ENCODE results near the gene ATP6V1C2.
"Not testable (repeated sequence)": the region's sequence is repeated elsewhere in the genome, so short reads cannot be mapped to it uniquely, and the experiment has no call there.

The ATP6V1C2 gene

DNA sequence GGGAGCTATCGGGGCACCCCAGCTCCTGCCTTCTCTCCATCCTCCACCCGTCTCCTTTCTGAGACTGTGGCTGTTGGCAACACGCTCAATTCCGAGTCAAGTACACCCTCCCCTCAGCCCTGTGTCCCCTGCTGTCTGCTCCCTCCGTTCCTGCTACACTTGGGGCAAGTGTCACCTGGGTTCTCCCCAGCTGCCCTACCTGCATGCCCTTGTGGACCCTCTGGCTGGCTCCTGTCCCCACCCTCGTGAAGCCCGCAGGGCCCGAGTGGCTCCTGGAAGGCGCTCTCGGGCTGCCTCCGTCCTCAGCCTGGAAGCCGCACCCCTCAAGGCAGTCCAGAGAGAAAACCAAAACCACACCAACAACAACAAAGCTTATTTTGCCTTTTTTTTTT is 57.3 kb downstream of the ATP6V1C2 start:
- Mint-ChIP-seq H3K4me1 (peaks cover 7 to 10% of the 10 kb centered on the region in 2 donors), H3K27ac (peak overlapping the region; percentile 82), H3K27me3 (no peaks in the 10 kb centered on the region), H3K36me3 (peaks cover 41 to 51% of the 10 kb centered on the region in 2 donors), H3K4me3 (peak overlapping the region in 1 of 2 donors; percentile 12), H3K9me3 (no peaks in the 10 kb centered on the region)
- ATAC-seq (replicated peaks) (no peak), DNase-seq (no peak)

DNA sequence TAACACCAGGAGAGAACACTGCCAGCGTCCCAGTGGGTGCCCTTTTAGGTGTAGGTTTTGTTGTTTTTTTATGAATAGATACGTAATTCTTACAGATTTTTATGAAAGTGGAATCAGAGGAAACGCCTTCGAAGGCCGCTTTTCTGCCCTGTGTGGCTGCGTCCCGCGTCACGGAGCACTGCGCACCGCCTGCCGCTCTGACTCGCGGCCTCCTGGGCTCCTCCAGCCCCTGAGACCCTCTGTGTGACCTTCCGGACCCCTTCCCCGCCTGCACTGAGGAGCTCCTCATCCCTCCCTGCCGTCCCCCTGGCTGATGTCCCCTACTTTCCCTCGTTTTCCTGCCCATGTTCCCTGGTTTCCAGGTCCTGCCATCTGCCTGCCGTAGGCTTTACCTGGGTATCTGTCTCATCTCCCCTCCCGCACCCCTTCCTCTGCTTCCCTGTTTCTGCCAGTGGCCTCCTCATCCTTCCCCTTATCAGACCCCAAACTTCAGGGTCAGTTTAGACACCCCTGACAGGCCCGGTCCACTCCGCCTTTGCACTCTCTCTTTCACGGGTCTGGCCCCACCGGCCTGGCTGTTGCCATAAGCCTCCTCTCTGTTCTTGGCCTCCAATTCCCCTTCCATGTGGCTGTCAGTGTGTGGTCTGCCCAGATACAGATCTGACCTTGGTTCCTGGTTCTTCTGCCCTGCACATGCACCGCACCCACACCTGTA is 58.5 kb downstream of the ATP6V1C2 start:
- DNase-seq, result no peak
- Mint-ChIP-seq H3K27me3 (no peaks in the 10 kb centered on the region), H3K36me3 (peaks cover 48 to 62% of the 10 kb centered on the region in 2 donors), H3K4me1 (peaks cover 7 to 10% of the 10 kb centered on the region in 2 donors), H3K4me3 (peak overlapping the region in 1 of 2 donors; percentile 46), H3K9me3 (no peaks in the 10 kb centered on the region), H3K27ac (peak overlapping the region; percentile 72)
- ATAC-seq (replicated peaks), result no peak

DNA sequence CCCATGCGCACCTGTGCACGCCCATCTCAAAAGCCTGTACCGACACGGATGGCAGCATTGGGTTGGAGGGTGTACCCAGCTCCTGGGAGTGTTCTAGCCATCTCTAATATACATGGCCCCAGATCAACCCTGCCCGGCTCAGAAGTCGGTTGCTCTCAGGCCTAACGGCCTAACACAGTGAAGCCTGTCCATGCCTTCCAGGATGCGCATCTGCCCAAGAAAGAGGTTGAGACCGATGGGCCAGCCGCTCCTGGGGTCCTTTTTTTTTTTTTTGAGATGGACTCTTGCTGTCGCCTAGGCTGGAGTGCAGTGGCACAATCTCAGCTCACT is 59.0 kb downstream of the ATP6V1C2 start:
- H3K4me3 Mint-ChIP-seq, result peak overlapping the region in 1 of 2 donors; percentile 46
- H3K36me3 Mint-ChIP-seq, result peaks cover 48 to 67% of the 10 kb centered on the region in 2 donors
- no peak for ATAC-seq (replicated peaks)
- H3K27me3 Mint-ChIP-seq, result no peaks in the 10 kb centered on the region
- no peaks in the 10 kb centered on the region for H3K9me3 Mint-ChIP-seq
- H3K4me1 Mint-ChIP-seq, result peaks cover 7 to 10% of the 10 kb centered on the region in 2 donors
- DNase-seq, result no peak
- peak overlapping the region; percentile 72 for H3K27ac Mint-ChIP-seq

DNA sequence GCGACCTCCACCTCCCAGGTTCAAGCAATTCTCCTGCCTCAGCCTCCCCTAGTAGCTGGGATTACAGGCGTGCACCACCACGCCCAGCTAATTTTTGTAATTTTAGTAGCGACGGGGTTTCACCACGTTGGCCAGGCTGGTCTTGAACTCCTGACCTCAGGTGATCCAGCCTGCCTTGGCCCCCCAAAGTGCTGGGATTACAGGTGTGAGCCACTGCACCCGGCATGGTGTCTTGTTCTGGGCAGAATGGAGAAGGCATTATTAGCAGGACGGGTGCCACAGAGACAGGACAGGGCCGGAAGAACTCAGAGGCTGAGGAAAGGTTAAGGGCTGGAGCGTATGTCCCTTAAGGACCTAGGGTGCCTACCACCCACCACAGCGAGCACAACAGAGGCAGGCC is 59.4 kb downstream of the ATP6V1C2 start:
- peaks cover 48 to 67% of the 10 kb centered on the region in 2 donors for H3K36me3 Mint-ChIP-seq
- H3K27ac Mint-ChIP-seq, result peak overlapping the region; percentile 9

DNA sequence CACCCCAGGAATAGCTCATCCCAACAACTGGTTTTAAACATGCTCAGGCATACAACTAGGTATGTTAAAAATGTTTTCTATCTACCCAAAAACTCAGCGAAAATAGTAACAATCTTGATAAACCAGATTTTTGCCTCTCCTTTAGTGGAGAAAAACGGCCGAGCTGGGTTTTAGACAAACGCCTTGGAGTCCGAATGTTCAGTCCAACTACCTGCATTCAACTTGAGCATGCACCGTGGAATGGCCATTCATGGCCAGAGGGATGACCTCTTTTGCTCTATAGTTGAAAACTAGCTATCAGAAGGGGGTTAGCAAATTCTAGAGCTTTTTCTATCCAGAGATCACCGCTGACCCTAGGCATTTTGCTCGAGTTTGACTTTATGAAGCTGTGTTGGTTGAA is 60.3 kb downstream of the ATP6V1C2 start:
- H3K27ac Mint-ChIP-seq, result no peak overlapping the region
- H3K4me1 Mint-ChIP-seq, result peaks cover 7 to 10% of the 10 kb centered on the region in 2 donors

More for the DNA sequence above, 59.4 kb downstream of the ATP6V1C2 start:
- not testable (repeated sequence) for H3K27me3 Mint-ChIP-seq; H3K9me3 Mint-ChIP-seq; H3K4me3 Mint-ChIP-seq; ATAC-seq (replicated peaks); DNase-seq
- H3K4me1 Mint-ChIP-seq, result peaks cover 7 to 10% of the 10 kb centered on the region in 2 donors

DNA sequence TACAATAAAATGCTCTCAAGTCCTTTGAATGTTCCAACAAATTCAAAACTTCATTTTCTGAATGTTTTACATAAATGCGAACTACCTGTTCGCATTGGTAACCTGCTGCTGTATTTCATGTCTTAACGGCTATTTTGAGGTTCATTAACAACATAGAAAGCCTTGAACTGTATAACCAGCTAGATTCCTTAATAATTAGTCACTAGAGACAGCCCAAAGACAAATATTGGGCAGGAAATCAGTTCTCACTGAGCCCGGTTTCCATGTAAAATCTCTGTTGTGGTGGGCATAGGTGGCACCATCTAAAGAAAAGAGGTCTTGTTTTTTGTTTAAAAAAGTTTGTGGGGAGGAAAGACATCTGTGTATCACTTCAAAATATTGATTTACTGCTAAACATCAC is 62.0 kb downstream of the ATP6V1C2 start:
- H3K36me3 Mint-ChIP-seq, result peaks cover 53 to 75% of the 10 kb centered on the region in 2 donors
- peaks cover 6 to 7% of the 10 kb centered on the region in 2 donors for H3K4me1 Mint-ChIP-seq
- H3K27me3 Mint-ChIP-seq, result no peaks in the 10 kb centered on the region
- H3K4me3 Mint-ChIP-seq, result no peak overlapping the region
- ATAC-seq (replicated peaks) (no peak), DNase-seq (no peak)
- no peaks in the 10 kb centered on the region for H3K9me3 Mint-ChIP-seq
- H3K27ac Mint-ChIP-seq, result peak overlapping the region; percentile 49

More for the DNA sequence above, 60.3 kb downstream of the ATP6V1C2 start:
- ATAC-seq (replicated peaks) (no peak), DNase-seq (no peak)
- Mint-ChIP-seq H3K4me3 (no peak overlapping the region), H3K9me3 (no peaks in the 10 kb centered on the region), H3K36me3 (peaks cover 54 to 74% of the 10 kb centered on the region in 2 donors), H3K27me3 (no peaks in the 10 kb centered on the region)

DNA sequence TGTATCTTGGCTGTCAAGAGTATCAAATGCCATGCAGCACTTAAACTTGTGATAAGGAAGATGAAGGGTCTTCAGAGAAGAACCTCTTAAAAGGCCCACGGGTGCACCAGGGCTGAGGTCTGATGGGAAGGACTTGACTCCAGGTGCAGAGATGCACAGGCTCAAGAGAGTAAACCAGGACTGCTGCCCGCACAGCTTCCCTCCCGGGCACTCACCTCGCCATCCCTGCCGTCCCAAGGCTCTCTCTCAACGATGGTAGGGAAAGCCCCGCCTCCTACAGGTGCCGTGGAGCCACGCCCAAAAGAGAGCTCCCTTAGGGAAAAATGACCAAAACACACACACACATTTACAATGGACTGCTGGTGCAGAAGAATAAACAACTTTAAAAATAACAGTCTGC is 63.3 kb downstream of the ATP6V1C2 start:
- Mint-ChIP-seq H3K36me3 (peaks cover 48 to 71% of the 10 kb centered on the region in 2 donors), H3K4me3 (no peak overlapping the region), H3K27me3 (no peaks in the 10 kb centered on the region), H3K4me1 (peaks cover 0 to 3% of the 10 kb centered on the region in 2 donors), H3K9me3 (no peaks in the 10 kb centered on the region), H3K27ac (no peak overlapping the region)
- DNase-seq, result no peak
- ATAC-seq (replicated peaks), result no peak

DNA sequence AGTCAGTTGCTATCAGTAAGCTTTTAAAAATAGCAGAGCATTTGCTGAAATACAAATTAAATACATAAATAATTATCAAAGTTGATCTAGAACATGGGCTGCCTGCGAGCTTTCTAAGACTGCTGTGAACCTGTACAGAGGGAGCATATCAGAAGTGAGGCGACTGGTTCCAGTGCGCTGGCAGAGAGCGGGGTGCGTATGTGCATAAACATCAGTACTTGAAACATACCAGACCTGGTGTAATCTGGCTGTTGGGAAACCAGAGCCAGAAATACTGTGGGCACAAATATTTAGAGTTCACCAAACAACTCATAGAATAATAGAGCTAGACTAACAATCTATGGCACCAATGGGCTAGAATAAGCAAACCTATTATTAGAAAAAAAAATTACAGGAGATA is 63.8 kb downstream of the ATP6V1C2 start:
- no peaks in the 10 kb centered on the region for H3K9me3 Mint-ChIP-seq
- no peaks in the 10 kb centered on the region for H3K27me3 Mint-ChIP-seq
- no peak for ATAC-seq (replicated peaks)
- no peak overlapping the region for H3K27ac Mint-ChIP-seq
- no peak for DNase-seq
- H3K36me3 Mint-ChIP-seq, result peaks cover 43 to 68% of the 10 kb centered on the region in 2 donors
- no peak overlapping the region for H3K4me3 Mint-ChIP-seq
- H3K4me1 Mint-ChIP-seq, result peaks cover 0 to under 1% of the 10 kb centered on the region in 2 donors

DNA sequence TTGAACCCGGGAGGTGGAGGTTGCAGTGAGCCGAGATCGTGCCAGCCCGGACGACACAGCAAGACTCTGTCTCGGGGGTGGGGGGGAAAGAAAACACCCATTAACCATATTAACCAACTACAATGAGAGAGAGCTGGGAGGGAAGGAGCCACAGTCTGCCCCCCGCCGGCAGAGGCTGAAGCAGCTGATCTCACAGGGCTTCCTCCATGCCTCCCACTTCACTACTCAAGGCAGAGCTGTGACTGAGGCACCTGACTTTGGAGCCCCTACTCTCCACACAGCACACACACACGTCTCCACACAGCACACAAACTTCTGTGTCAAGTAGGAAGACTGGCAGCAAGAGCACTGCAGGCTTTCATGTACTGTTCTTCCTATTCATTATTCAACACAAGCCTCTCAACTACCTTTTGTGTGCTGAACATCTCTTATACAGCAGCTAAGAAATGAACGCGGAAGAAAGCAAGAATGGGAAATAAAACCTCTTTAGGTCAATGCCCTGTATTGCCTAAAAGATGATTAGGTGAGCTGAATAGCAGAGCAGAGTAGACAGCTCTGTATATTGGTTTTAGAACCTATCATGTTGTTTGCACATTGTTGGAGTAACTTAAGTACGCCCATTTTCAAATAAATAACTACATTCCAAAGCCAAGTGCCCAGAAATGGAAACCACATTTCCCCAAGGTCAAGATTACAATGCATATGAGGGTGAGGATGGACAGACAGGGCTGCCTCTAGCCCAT is 65.0 kb downstream of the ATP6V1C2 start:
- no peak overlapping the region for H3K4me3 Mint-ChIP-seq
- H3K9me3 Mint-ChIP-seq, result no peaks in the 10 kb centered on the region
- H3K36me3 Mint-ChIP-seq, result peaks cover 47 to 70% of the 10 kb centered on the region in 2 donors
- no peaks in the 10 kb centered on the region for H3K27me3 Mint-ChIP-seq
- DNase-seq (no peak), ATAC-seq (replicated peaks) (no peak)
- peaks cover 0 to 7% of the 10 kb centered on the region in 2 donors for H3K4me1 Mint-ChIP-seq
- peak overlapping the region; percentile 37 for H3K27ac Mint-ChIP-seq

DNA sequence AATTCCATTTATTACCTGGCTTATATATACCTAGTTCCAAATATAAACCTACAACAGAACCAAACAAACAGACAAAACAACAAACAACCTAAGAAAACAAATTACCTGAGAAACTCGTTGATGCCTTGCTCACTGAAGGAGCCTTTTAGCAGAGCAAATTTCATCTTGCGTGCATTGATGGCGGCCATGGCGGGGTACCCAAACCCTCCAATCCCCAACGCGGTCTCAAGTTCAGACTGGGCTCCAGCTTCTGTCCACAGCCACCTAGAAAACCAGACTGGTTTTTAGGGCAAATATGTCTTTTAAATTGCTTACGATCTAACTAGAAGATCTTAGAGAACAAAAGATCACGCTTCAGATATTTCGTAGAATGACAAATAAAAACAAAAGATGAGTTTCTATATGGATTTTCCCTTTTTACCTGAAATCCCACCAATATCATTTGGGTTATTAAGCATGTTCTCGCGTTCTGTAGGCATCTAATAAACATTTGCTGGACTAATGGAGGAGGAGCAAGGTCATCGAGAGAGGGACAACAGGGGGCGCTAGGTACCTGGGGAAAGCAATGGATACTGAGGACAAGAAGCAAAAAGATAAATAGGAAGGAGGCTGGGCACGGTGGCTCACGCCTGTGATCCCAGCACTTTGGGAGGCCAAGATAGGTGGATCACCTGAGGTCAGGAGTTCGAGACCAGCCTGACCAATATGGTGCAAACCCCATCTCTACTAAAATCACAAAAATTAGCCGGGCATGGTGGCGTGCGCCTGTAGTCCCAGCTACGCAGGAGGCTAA is 65.9 kb downstream of the ATP6V1C2 start:
- Mint-ChIP-seq H3K27ac (no peak overlapping the region), H3K9me3 (no peaks in the 10 kb centered on the region), H3K36me3 (peaks cover 46 to 66% of the 10 kb centered on the region in 2 donors), H3K4me1 (peaks cover 0 to 8% of the 10 kb centered on the region in 2 donors), H3K4me3 (no peak overlapping the region), H3K27me3 (no peaks in the 10 kb centered on the region)
- ATAC-seq (replicated peaks) (no peak), DNase-seq (no peak)

DNA sequence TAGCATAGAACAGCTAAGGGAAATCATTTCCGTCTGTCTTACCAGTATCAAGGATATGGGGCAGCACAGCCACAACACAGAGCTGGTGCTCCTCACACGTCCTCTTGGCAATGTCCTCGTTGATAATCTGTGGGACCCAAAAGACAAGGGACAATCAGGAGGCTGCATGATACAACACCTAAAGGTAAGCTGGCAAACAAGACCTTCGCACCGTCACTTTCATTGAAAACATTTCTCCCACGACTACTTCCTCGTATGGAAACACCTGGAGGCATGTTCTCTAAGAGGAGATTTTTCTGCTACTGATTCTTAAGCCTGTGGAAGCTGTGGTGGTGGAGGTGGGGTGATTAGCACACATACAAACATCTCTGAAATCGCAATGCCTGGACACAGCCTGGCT is 67.4 kb downstream of the ATP6V1C2 start:
- Mint-ChIP-seq H3K27me3 (no peaks in the 10 kb centered on the region), H3K4me3 (no peak overlapping the region), H3K36me3 (peaks cover 48 to 62% of the 10 kb centered on the region in 2 donors), H3K27ac (no peak overlapping the region), H3K9me3 (no peaks in the 10 kb centered on the region), H3K4me1 (peaks cover 0 to 12% of the 10 kb centered on the region in 2 donors)
- ATAC-seq (replicated peaks) (no peak), DNase-seq (no peak)

DNA sequence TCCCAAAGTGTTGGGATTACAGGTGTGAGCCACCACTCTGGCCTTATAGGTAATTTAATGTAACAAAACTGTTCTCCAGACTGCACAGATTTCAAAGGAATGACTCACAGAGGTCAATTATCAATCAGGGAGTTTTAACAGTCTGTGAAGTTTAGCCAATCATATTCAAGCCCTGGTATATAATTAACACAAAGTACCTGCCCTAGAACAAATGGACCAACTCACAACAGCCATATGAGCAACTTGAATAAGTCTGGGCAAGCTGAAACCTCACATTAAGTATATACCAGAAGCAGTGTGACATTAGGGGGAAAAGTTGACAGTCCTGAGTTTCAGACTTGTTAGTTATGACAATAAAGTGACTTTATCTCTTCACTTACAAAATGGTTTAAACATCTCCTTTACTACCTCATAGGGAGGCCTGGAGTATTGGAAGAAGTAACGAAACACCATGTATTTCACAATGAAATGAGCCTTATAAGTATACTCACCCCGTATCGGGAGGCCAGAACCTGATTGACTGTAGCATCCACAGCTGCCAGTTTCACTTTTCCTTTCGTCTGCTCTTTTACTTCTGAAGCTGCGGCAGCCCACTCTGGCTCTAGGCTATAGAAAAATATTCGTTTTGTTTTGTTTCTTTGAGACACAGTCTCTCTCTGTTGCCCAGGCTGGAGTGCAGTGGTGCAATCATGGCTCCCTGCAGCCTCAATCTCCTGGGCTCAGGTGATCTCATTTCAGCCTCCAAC is 69.0 kb downstream of the ATP6V1C2 start:
- H3K4me3 Mint-ChIP-seq, result no peak overlapping the region
- no peaks in the 10 kb centered on the region for H3K9me3 Mint-ChIP-seq
- H3K27me3 Mint-ChIP-seq, result no peaks in the 10 kb centered on the region
- DNase-seq (no peak), ATAC-seq (replicated peaks) (no peak)
- H3K27ac Mint-ChIP-seq, result peak overlapping the region; percentile 37
- H3K36me3 Mint-ChIP-seq, result peaks cover 42 to 53% of the 10 kb centered on the region in 2 donors
- H3K4me1 Mint-ChIP-seq, result peaks cover 0 to 12% of the 10 kb centered on the region in 2 donors

DNA sequence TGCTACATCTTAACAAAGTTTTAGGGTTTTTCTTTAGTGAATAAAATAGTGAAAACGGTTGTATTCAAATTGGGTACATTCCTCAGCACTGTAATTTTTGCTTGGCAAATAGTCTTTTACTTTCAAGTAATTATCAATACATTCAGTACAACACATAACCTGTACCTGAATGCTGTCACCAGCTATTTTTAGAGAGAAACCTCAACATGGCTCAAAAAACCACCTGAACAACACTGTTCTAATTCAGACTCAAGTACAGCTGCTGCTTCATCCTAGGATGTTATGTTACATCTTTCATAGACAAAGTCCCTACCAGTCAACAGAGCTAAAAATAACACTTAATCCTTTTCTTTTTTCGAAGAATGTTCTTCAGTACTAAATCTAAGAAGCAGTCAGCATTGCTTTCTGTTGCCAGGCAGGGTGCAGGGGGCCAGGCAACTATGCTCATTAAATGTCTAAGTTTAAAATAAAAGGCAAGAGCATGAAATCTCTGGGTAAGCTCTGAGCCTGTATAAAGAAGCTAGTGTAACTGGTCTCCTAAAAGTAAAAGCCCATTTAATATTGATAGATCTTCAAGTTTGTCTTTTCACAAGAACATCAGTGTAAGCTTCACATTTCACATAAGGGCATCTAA is 70.7 kb downstream of the ATP6V1C2 start:
- DNase-seq (no peak), ATAC-seq (replicated peaks) (no peak)
- Mint-ChIP-seq H3K36me3 (peaks cover 40 to 51% of the 10 kb centered on the region in 2 donors), H3K27ac (no peak overlapping the region), H3K4me1 (peaks cover 3 to 12% of the 10 kb centered on the region in 2 donors), H3K9me3 (no peaks in the 10 kb centered on the region), H3K4me3 (no peak overlapping the region), H3K27me3 (no peaks in the 10 kb centered on the region)

Measured in stimulated activated naive B cell treated with anti-CD40 and anti-IgM and Interleukin-4, amounts not matched to agents 10 μg/mL and 1 μg/mL and 100 μg/mL, for 72 hours (primary cell).